ENCODE measurements around the gene PDE4D. TPM values are rescaled to one million over a fixed set of nuclear protein-coding genes. Genes with fewer than 3 reads are reported as not detected.

PDE4D gene
- total RNA-seq, 2 experiments from 2014 or later, result 164 to 175 TPM

GRCh38 chr5:59067956-59068656, 825.4 kb downstream of the PDE4D start:
- Mint-ChIP-seq H3K27ac (no peak overlapping the region), H3K4me3 (no peak overlapping the region), H3K27me3 (no peaks in the 10 kb centered on the region), H3K9me3 (no peaks in the 10 kb centered on the region), H3K36me3 (ENCODE audit: low read depth) (no peaks in the 10 kb centered on the region), H3K4me1 (ENCODE audit: low read depth) (no peaks in the 10 kb centered on the region)
- POLR2A ChIA-PET, result interaction anchor here (0.9 kb wide), 1 partner anchor 22 kb away, joined by 4 read pairs; no protein-coding TSS in a partner anchor
- ATAC-seq (ENCODE audit: poor library complexity) (no peak), DNase-seq (no peak)
- no peaks in the 10 kb centered on the region for H3K4me1 ChIP-seq (ENCODE audit: insufficient read depth, low read length)
- H3K27ac ChIP-seq (ENCODE audit: low read depth in 1 of 2, low read length in 2 of 2), result no peak overlapping the region
- no peaks in the 10 kb centered on the region for H3K9me3 ChIP-seq (ENCODE audit: control insufficient read depth in 1 of 2, insufficient read depth in 1 of 2, low read length in 2 of 2)
- intact Hi-C loops (cut with DNase I, micrococcal nuclease), result no loop called here
- no peaks in the 10 kb centered on the region for H3K27me3 ChIP-seq (ENCODE audit: control insufficient read depth in 1 of 2, insufficient read depth in 2 of 2, low read length in 2 of 2)
- TF ChIP-seq CTCF (IDR thresholded peaks at IDR 0.05), result no peak
- CTCF ChIA-PET, result no interaction called here
- H3K4me3 ChIP-seq (ENCODE audit: low read length), result no peak overlapping the region
- H3K36me3 ChIP-seq (ENCODE audit: insufficient read depth, low read length), result no peaks in the 10 kb centered on the region

DNA sequence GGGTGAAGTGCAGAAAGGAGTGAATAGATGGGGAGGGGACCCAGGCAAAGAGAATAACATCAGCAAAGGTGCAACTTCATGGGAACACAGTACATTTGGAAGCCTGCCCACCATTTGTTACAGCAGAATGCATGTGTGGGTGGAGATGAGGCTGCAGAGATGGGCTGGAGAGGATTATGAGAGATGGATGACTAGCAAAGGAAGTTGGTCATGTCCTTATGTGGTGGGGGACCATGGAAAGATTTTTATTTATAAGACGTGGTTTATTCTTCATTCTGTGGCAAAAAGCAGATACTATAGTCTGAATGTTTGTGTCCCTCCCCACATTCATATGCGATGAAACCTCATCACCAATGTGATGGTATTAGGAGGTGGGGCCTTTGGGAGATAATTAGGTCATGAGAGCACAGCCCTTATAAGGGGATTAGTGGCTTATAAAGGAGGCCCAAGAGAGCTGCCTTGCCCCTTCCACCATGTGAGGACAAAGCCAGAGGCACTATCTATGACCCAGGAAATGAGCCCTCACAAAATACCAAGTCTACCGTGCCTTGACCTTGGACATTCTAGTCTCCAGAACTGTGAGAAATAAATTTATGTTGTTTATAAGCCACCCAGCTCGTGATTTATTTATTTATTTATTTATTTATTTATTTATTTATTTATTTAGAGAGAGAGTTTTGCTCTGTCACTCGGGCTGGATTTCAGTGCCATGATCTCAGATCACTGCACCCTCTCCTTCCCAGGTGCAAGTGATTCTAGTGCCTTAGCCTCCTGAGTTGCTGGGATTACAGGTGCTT, 827.0 kb downstream of the PDE4D start:
- no peak overlapping the region for H3K4me3 Mint-ChIP-seq

GRCh38 chr5:59065554-59065953, 828.0 kb downstream of the PDE4D start:
- no peak for TF ChIP-seq CTCF (IDR thresholded peaks at IDR 0.05)

More for the DNA sequence above, 827.0 kb downstream of the PDE4D start:
- POLR2A ChIA-PET, result no interaction called here
- intact Hi-C loops (cut with DNase I, micrococcal nuclease), result no loop called here
- H3K9me3 Mint-ChIP-seq, result no peaks in the 10 kb centered on the region
- Histone ChIP-seq H3K9me3 (ENCODE audit: control insufficient read depth in 1 of 2, insufficient read depth in 1 of 2, low read length in 2 of 2) (no peaks in the 10 kb centered on the region), H3K27ac (ENCODE audit: low read depth in 1 of 2, low read length in 2 of 2) (no peak overlapping the region), H3K4me3 (ENCODE audit: low read length) (no peak overlapping the region), H3K4me1 (ENCODE audit: insufficient read depth, low read length) (no peaks in the 10 kb centered on the region), H3K36me3 (ENCODE audit: insufficient read depth, low read length) (no peaks in the 10 kb centered on the region), H3K27me3 (ENCODE audit: control insufficient read depth in 1 of 2, insufficient read depth in 2 of 2, low read length in 2 of 2) (no peaks in the 10 kb centered on the region)
- TF ChIP-seq CTCF (IDR thresholded peaks at IDR 0.05), result no peak
- ATAC-seq (ENCODE audit: poor library complexity) (no peak), DNase-seq (no peak)
- CTCF ChIA-PET, result no interaction called here
- no peaks in the 10 kb centered on the region for H3K36me3 Mint-ChIP-seq (ENCODE audit: low read depth)
- H3K4me1 Mint-ChIP-seq (ENCODE audit: low read depth), result no peaks in the 10 kb centered on the region
- H3K27me3 Mint-ChIP-seq, result no peaks in the 10 kb centered on the region
- H3K27ac Mint-ChIP-seq, result no peak overlapping the region

More at GRCh38 chr5:59065554-59065953, 828.0 kb downstream of the PDE4D start:
- Mint-ChIP-seq H3K27me3 (no peaks in the 10 kb centered on the region), H3K27ac (no peak overlapping the region), H3K4me1 (ENCODE audit: low read depth) (no peaks in the 10 kb centered on the region), H3K4me3 (no peak overlapping the region), H3K9me3 (no peaks in the 10 kb centered on the region), H3K36me3 (ENCODE audit: low read depth) (no peaks in the 10 kb centered on the region)
- Histone ChIP-seq H3K9me3 (ENCODE audit: control insufficient read depth in 1 of 2, insufficient read depth in 1 of 2, low read length in 2 of 2) (no peaks in the 10 kb centered on the region), H3K36me3 (ENCODE audit: insufficient read depth, low read length) (no peaks in the 10 kb centered on the region), H3K27ac (ENCODE audit: low read depth in 1 of 2, low read length in 2 of 2) (no peak overlapping the region), H3K4me3 (ENCODE audit: low read length) (no peak overlapping the region), H3K27me3 (ENCODE audit: control insufficient read depth in 1 of 2, insufficient read depth in 2 of 2, low read length in 2 of 2) (no peaks in the 10 kb centered on the region), H3K4me1 (ENCODE audit: insufficient read depth, low read length) (no peaks in the 10 kb centered on the region)
- CTCF ChIA-PET, result no interaction called here
- intact Hi-C loops (cut with DNase I, micrococcal nuclease), result no loop called here
- ATAC-seq (ENCODE audit: poor library complexity), result no peak
- no peak for DNase-seq
- POLR2A ChIA-PET, result no interaction called here
